Kidney capillary endothelial cell (primary cell): ENCODE results near the gene SERPINB7.
A peak's percentile ranks its signal among the peaks of the same experiment; 100 is the strongest.

ENCODE experiments used
- DNase-seq: peaks from one replicate; pipeline ENCODE4 v3.0.0-alpha.2; 2018; ENCODE audit warnings: low spot score

SERPINB7 gene

DNA sequence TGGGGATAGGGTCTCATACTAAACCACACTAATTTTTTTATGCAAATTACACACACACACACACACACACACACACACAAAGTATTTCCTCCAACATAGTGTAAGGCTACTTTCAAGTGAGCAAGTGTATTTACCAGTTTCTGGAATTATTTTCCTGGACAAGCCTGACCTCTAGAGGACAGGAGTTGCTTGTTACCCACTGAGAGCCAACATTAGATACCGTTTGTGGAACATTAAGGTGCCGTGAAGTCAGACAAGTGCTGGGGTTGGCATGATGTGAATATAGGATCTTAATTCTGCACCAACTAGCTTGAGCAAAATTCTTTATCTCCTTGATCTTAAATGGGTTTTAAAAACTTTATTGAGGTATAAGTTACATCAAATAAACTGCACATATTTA is 72.9 kb downstream of the SERPINB7 start:
- DNase-seq = peak; percentile 44

DNA sequence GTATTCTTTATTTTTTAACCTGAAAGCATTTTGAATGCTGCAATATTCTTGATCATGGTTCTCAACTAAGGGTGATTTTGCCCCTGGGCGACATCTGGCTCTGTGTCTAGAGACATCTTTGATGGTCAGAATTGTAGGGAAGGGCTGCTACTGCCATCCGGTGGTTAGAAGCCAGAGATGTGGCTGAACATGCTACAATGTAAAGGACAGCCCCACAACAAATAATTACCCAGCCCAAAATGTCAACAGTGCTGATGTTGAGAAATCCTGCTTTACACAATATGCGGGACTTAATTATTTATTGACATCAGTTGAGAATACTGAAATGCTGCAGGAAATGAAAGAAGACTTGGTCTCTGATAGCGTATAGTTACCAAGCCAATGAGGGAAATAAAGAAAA is 74.8 kb downstream of the SERPINB7 start:
- peak; percentile 21 for DNase-seq

DNA sequence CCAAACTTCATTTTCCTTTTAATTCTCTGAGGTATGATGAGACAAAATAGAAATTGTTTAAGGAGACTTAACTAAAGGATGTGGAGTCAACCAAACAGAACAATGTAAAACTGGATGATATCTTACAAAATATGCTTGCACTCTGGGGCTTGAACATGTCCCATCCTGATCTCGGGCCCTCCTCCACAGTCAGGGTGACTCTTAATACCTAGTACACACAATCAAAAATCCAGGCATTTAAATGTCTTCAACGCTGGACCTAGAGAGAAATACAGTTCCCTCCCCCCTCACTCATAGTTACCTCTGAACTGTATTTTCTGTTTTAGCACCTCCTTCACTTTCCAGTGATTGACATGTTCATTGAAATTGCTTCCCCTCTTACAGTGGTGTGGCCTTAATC is 75.4 kb downstream of the SERPINB7 start:
- no peak for DNase-seq
